Heart left ventricle (tissue), 11 donors: ENCODE measurements around the gene STK24. TPM values are rescaled to one million over a fixed set of nuclear protein-coding genes. Genes with fewer than 3 reads are reported as not detected.

ENCODE experiments used
- polyA plus RNA-seq, 2 donors: library from polyadenylated mRNA; stranded (reverse); fragments of 200-250 nt; gene quantifications; one replicate each; pipeline ENCODE4 v1.2.3, GENCODE V29; 2013
- total RNA-seq, 9 donors: library from RNA; depleted of rRNA in 2 of 9; stranded (reverse); fragments of >200 nt in 2 of 9; fragmentation: NEBNext Ultra II Directional in 3 of 9; extraction: Animal tissue kit (Norgen Biotek cat#: 25700) in 3 of 9; gene quantifications; one replicate each; pipeline versions ENCODE4 v1.1.0 to v1.2.4, GENCODE V29; 2016 to 2023
- donor health status: ischemic (EF 13 %, LVEDD 7.1; RV severe dilation, severe dysfunction).
- donor health status: healthy with polysubstance abuse.
- donor health status: DM: no; HTN: yes; CAD: no.
- donor health status: DM: no; HTN: no; CAD: no.
- donor health status: ischemic (EF 25% LVEDD 5.7; RV mildly dilated, moderate dysfunction).
- donor health status: healthy.
- donor health status: DM: yes; HTN: yes; CAD: no.
- donor health status: PGD.
- donor health status: nonischemic (EF 23%, LVEDD 6.1; RV moderate dilation, normal function).

STK24 gene
- total and polyA plus RNA-seq, 11 donors = 26.6 to 82.6 (median 59.6) TPM

Other genes with a start within 250 kb of the STK24 start
- not detected for gene SLC15A1, start 175.6 kb upstream of the STK24 start, total RNA-seq
- not detected for gene SLC15A1, start 175.6 kb upstream of the STK24 start, polyA plus RNA-seq